WTC11 (cell line): ENCODE data around the gene G2E3. TPM values are rescaled to one million over a fixed set of nuclear protein-coding genes. Genes with fewer than 3 reads are reported as not detected.

Experiments used
- ATAC-seq: fragments of 200-7000 bp; cut with Tn5 transposase; 2 replicates; pipeline ENCODE4 v1.10.0; 2021; ENCODE audit warnings: mild to moderate bottlenecking, moderate library complexity
- CTCF ChIA-PET: fragments of 300-600 bp; sonication (Branson Sonifier 250); formaldehyde crosslinking; loops from one replicate; lab custom pipeline; 2021; ENCODE audit warnings: antibody characterized with exemption; lab: Charles Lee
- POLR2A ChIA-PET: fragments of 350-600 bp; sonication (Branson Sonifier 250); formaldehyde crosslinking; loops from one replicate; lab custom pipeline; 2021; ENCODE audit warnings: antibody characterized with exemption; lab: Charles Lee
- DNase-seq: peaks from one replicate; pipeline ENCODE4 v3.0.0; 2021; ENCODE audit warnings: low spot score
- H3K27ac Mint-ChIP-seq: 2 replicates; pipeline ENCODE4 v1.8.0; 2021; ENCODE audit warnings: mixed read lengths
- H3K27me3 Mint-ChIP-seq: 2 replicates; pipeline ENCODE4 v1.8.0; 2021; ENCODE audit warnings: low read depth, mild to moderate bottlenecking, moderate library complexity, mixed read lengths
- H3K36me3 Mint-ChIP-seq: 2 replicates; pipeline ENCODE4 v1.8.0; 2021; ENCODE audit warnings: mixed read lengths
- H3K4me1 Mint-ChIP-seq: 2 replicates; pipeline ENCODE4 v1.8.0; 2022; ENCODE audit warnings: mixed read lengths
- H3K4me3 Mint-ChIP-seq: 2 replicates; pipeline ENCODE4 v1.8.0; 2021; ENCODE audit warnings: mild to moderate bottlenecking, moderate library complexity, mixed read lengths
- H3K9me3 Mint-ChIP-seq: 2 replicates; pipeline ENCODE4 v1.8.0; 2021; ENCODE audit warnings: mixed read lengths
- ATF2 ChIP-seq: sonication (generic); formaldehyde crosslinking; IDR thresholded peaks from 2 replicates; pipeline ENCODE4 v1.8.1; 2022; ENCODE audit warnings: low read depth, missing genetic modification reagents, borderline replicate concordance
- CBFB ChIP-seq: sonication (generic); formaldehyde crosslinking; IDR thresholded peaks from 2 replicates; pipeline ENCODE4 v1.8.1; 2022; ENCODE audit warnings: mild to moderate bottlenecking, low read depth, missing genetic modification reagents
- CDX4 ChIP-seq: fragments of 250-450 bp; sonication (Bioruptor Pico); IDR thresholded peaks from 2 replicates; pipeline ENCODE4 v1.9.0; 2021; ENCODE audit warnings: moderate library complexity, mild to moderate bottlenecking, inconsistent platforms, borderline replicate concordance
- CTCF ChIP-seq: fragments of 200-600 bp; IDR thresholded peaks from 2 replicates; pipeline ENCODE4 v1.8.0; 2022; ENCODE audit warnings: antibody characterized with exemption
- GRHL2 ChIP-seq: fragments of 250-450 bp; sonication (Bioruptor Pico); IDR thresholded peaks from 2 replicates; pipeline ENCODE4 v1.8.0; 2022; ENCODE audit warnings: mild to moderate bottlenecking, moderate library complexity; ENCODE audit not compliant: insufficient replicate concordance, severe bottlenecking
- MAX ChIP-seq: sonication (generic); formaldehyde crosslinking; IDR thresholded peaks from 2 replicates; pipeline ENCODE4 v1.8.0; 2022; ENCODE audit warnings: mild to moderate bottlenecking, missing genetic modification reagents
- NR1H2 ChIP-seq: sonication (generic); formaldehyde crosslinking; IDR thresholded peaks from 2 replicates; pipeline ENCODE4 v1.9.0; 2021; ENCODE audit warnings: mild to moderate bottlenecking, moderate library complexity, missing genetic modification reagents
- NR3C1 ChIP-seq: sonication (generic); formaldehyde crosslinking; conservative IDR thresholded peaks from 2 replicates; pipeline ENCODE4 v1.8.1; 2023; ENCODE audit warnings: low read depth, mild to moderate bottlenecking, missing genetic modification reagents
- RELA ChIP-seq: sonication (generic); formaldehyde crosslinking; IDR thresholded peaks from 2 replicates; pipeline ENCODE4 v1.8.1; 2022; ENCODE audit warnings: missing genetic modification reagents, mild to moderate bottlenecking, borderline replicate concordance
- ZBTB21 ChIP-seq: sonication (generic); formaldehyde crosslinking; IDR thresholded peaks from 2 replicates; pipeline ENCODE4 v1.8.1; 2023; ENCODE audit warnings: mild to moderate bottlenecking, missing genetic modification reagents, borderline replicate concordance
- ZNF263 ChIP-seq: sonication (generic); formaldehyde crosslinking; IDR thresholded peaks from 2 replicates; pipeline ENCODE4 v1.8.1; 2022; ENCODE audit warnings: low read depth, mild to moderate bottlenecking, moderate library complexity, missing genetic modification reagents
- ZNF396 ChIP-seq: fragments of 250-450 bp; sonication (Bioruptor Pico); IDR thresholded peaks from 2 replicates; pipeline ENCODE4 v1.8.0; 2021; ENCODE audit warnings: mild to moderate bottlenecking, moderate library complexity, borderline replicate concordance
- ZNF671 ChIP-seq: fragments of 250-450 bp; sonication (Bioruptor Pico); IDR thresholded peaks from 2 replicates; pipeline ENCODE4 v1.8.0; 2021; ENCODE audit warnings: mild to moderate bottlenecking
- total RNA-seq: library from RNA; stranded (reverse); gene quantifications from 3 replicates; pipeline ENCODE4 v1.2.3, GENCODE V29; 2021

G2E3 gene
- total RNA-seq, 1 experiment from 2014 or later = 66.2 TPM

GRCh38 chr14:30521899-30522736 is 36.8 kb upstream of the G2E3 start:
- no peak overlapping the region for H3K27ac Mint-ChIP-seq
- ATAC-seq (no peak), DNase-seq (no peak)
- TF ChIP-seq RELA (CRISPR knock-in tag) = no peak
- TF ChIP-seq CTCF = peak; percentile 52
- TF ChIP-seq, all 79 proteins: peak for 1
- ChIA-PET POLR2A (no interaction called here), CTCF (interaction anchor here (0.7 to 2.0 kb wide), 16 partner anchors 11 to 255 kb away, joined by 3 to 16 read pairs (median 3); no protein-coding TSS in a partner anchor)
- H3K4me1 Mint-ChIP-seq = peaks cover 3% of the 10 kb centered on the region; the same call in 1 of the 2 replicates
- peaks cover 3% of the 10 kb centered on the region; the same call in 1 of the 2 replicates for H3K9me3 Mint-ChIP-seq
- no peaks in the 10 kb centered on the region for H3K27me3 Mint-ChIP-seq
- peaks cover 3% of the 10 kb centered on the region; the same call in 1 of the 2 replicates for H3K36me3 Mint-ChIP-seq
- H3K4me3 Mint-ChIP-seq = no peak overlapping the region

GRCh38 chr14:30525833-30526232 is 33.1 kb upstream of the G2E3 start:
- peaks cover 14% of the 10 kb centered on the region for H3K9me3 Mint-ChIP-seq
- H3K36me3 Mint-ChIP-seq = peaks cover 6% of the 10 kb centered on the region; the same call in 1 of the 2 replicates
- TF ChIP-seq MAX (CRISPR knock-in tag) (no peak), ZBTB21 (no peak), NR1H2 (CRISPR knock-in tag) (no peak), CBFB (CRISPR knock-in tag) (no peak), GRHL2 (CRISPR knock-in tag) (no peak), ATF2 (CRISPR knock-in tag) (no peak)
- ChIA-PET POLR2A (no interaction called here), CTCF (interaction anchor here (1.0 kb wide), 1 partner anchor 255 kb away, joined by 4 read pairs; no protein-coding TSS in a partner anchor)
- no peak overlapping the region for H3K27ac Mint-ChIP-seq
- DNase-seq (no peak), ATAC-seq (no peak)
- peaks cover 28% of the 10 kb centered on the region for H3K4me1 Mint-ChIP-seq
- no peak overlapping the region for H3K4me3 Mint-ChIP-seq
- no peaks in the 10 kb centered on the region for H3K27me3 Mint-ChIP-seq

- POLR2A ChIA-PET = no interaction called here
- ATAC-seq (no peak), DNase-seq (no peak)
- H3K27me3 Mint-ChIP-seq = no peaks in the 10 kb centered on the region
- peaks cover 28% of the 10 kb centered on the region for H3K4me1 Mint-ChIP-seq
- H3K36me3 Mint-ChIP-seq = peaks cover 6% of the 10 kb centered on the region; the same call in 1 of the 2 replicates
- H3K9me3 Mint-ChIP-seq = peaks cover 14% of the 10 kb centered on the region
- no peak overlapping the region for H3K4me3 Mint-ChIP-seq
- CTCF ChIA-PET = no interaction called here
- H3K27ac Mint-ChIP-seq = no peak overlapping the region
- no peak for TF ChIP-seq NR3C1 (CRISPR knock-in tag)
- TF ChIP-seq ZNF671 (CRISPR knock-in tag) = no peak
- TF ChIP-seq CDX4 (CRISPR knock-in tag) = no peak
- no peak for TF ChIP-seq ZNF263 (CRISPR knock-in tag)
- no peak for TF ChIP-seq ZBTB21
- TF ChIP-seq, all 79 proteins: peak for 0
These were observed 31.8 kb upstream of the G2E3 start for GRCh38 chr14:30527196-30527595.

GRCh38 chr14:30528119-30528518 is 30.8 kb upstream of the G2E3 start:
- no peaks in the 10 kb centered on the region for H3K27me3 Mint-ChIP-seq
- TF ChIP-seq ZNF396 (no peak), NR3C1 (CRISPR knock-in tag) (no peak)
- H3K4me3 Mint-ChIP-seq = no peak overlapping the region
- DNase-seq = peak; percentile 12
- ChIA-PET CTCF (interaction anchor here (1.1 to 1.4 kb wide), 2 partner anchors 153 to 244 kb away, joined by 3 to 5 read pairs; no protein-coding TSS in a partner anchor), POLR2A (interaction anchor here (0.5 kb wide), 1 partner anchor 11 kb away, joined by 3 read pairs; no protein-coding TSS in a partner anchor)
- peaks cover 28% of the 10 kb centered on the region for H3K4me1 Mint-ChIP-seq
- peak; percentile 77 for ATAC-seq
- peaks cover 6% of the 10 kb centered on the region; the same call in 1 of the 2 replicates for H3K36me3 Mint-ChIP-seq
- peaks cover 14% of the 10 kb centered on the region for H3K9me3 Mint-ChIP-seq
- no peak overlapping the region for H3K27ac Mint-ChIP-seq
